ENCODE data around the gene C10orf62.

- TF ChIP-seq, protein P1, sequence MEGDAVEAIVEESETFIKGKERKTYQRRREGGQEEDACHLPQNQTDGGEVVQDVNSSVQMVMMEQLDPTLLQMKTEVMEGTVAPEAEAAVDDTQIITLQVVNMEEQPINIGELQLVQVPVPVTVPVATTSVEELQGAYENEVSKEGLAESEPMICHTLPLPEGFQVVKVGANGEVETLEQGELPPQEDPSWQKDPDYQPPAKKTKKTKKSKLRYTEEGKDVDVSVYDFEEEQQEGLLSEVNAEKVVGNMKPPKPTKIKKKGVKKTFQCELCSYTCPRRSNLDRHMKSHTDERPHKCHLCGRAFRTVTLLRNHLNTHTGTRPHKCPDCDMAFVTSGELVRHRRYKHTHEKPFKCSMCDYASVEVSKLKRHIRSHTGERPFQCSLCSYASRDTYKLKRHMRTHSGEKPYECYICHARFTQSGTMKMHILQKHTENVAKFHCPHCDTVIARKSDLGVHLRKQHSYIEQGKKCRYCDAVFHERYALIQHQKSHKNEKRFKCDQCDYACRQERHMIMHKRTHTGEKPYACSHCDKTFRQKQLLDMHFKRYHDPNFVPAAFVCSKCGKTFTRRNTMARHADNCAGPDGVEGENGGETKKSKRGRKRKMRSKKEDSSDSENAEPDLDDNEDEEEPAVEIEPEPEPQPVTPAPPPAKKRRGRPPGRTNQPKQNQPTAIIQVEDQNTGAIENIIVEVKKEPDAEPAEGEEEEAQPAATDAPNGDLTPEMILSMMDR (IDR thresholded peaks at IDR 0.05 in 4 of 5, conservative IDR thresholded peaks at IDR 0.05 in 1 of 5) = no peak
- no peak for TF ChIP-seq POLR2A (IDR thresholded peaks at IDR 0.05)
Observed at GRCh38 chr10:97585439-97585811, 4.1 kb upstream of the C10orf62 start.
